Measurements from ENCODE around the gene CCDC142.

GRCh38 chr2:74510272-74510671 is 27.5 kb upstream of the CCDC142 start:
- TF ChIP-seq POLR2A (IDR thresholded peaks at IDR 0.05) (no peak), CTCF (IDR thresholded peaks at IDR 0.05) (no peak)
